NT2/D1 (cell line): ENCODE data around the gene PTP4A1.
A peak's percentile ranks its signal among the peaks of the same experiment; 100 is the strongest.
"Not testable (repeated sequence)": the region's sequence is repeated elsewhere in the genome, so short reads cannot be mapped to it uniquely, and the experiment has no call there.

Experiments
- DNase-seq: peaks from one replicate; pipeline ENCODE4 v3.0.0-alpha.2; 2011; ENCODE audit warnings: low read depth, low spot score
- H3K27me3 ChIP-seq: 2 replicates; pipeline ENCODE4 v1.6.0; 2011; ENCODE audit warnings: mild to moderate bottlenecking; ENCODE audit not compliant: insufficient read length, insufficient read depth
- H3K36me3 ChIP-seq: 2 replicates; pipeline ENCODE4 v1.6.1; 2011; ENCODE audit warnings: mild to moderate bottlenecking, low read length, mixed read lengths; ENCODE audit not compliant: insufficient read depth, insufficient read length
- H3K4me1 ChIP-seq: 2 replicates; pipeline ENCODE4 v1.5.1; 2011; ENCODE audit not compliant: insufficient read depth, insufficient read length
- H3K4me3 ChIP-seq: 2 replicates; pipeline ENCODE4 v1.5.1; 2011; ENCODE audit warnings: low read depth; ENCODE audit not compliant: insufficient read length
- H3K9ac ChIP-seq: 2 replicates; pipeline ENCODE4 v1.6.0; 2011; ENCODE audit warnings: low read depth; ENCODE audit not compliant: insufficient read length
- H3K9me3 ChIP-seq: 2 replicates; pipeline ENCODE4 v1.5.1; 2011; ENCODE audit warnings: mild to moderate bottlenecking, low read length; ENCODE audit not compliant: insufficient read depth
- SUZ12 ChIP-seq: IDR thresholded peaks from 2 replicates; pipeline ENCODE4 v1.6.1; 2011; ENCODE audit not compliant: insufficient read length, insufficient read depth; ENCODE audit errors: extremely low read depth
- YY1 ChIP-seq: IDR thresholded peaks from 2 replicates; pipeline ENCODE4 v1.6.1; 2011; ENCODE audit not compliant: insufficient read length, insufficient read depth
- ZNF274 ChIP-seq: IDR thresholded peaks from 2 replicates; pipeline ENCODE4 v1.6.1; 2011; ENCODE audit warnings: mild to moderate bottlenecking, low read depth, low read length

Gene PTP4A1

GRCh38 chr6:63572044-63572746, at the start of gene PTP4A1, which contains the start of gene LOC128125822:
Gene PTP4A1 (plus strand): TSS chr6:63572480. CDS start chr6:63576881, 4,401 bp downstream.
Gene LOC128125822 (plus strand): TSS chr6:63572480.
- no peaks in the 10 kb centered on the region for H3K27me3 ChIP-seq
- peak within 1 kb of the TSS; percentile 84 for H3K4me3 ChIP-seq
- peaks cover 12% of the 10 kb centered on the region; the same call in 1 of the 2 replicates for H3K9me3 ChIP-seq
- DNase-seq, result peak; percentile 93
- H3K4me1 ChIP-seq, result no peaks in the 10 kb centered on the region
- no peak for TF ChIP-seq YY1
- TF ChIP-seq ZNF274, result no peak
- no peak for TF ChIP-seq SUZ12
- peaks cover 16% of the 10 kb centered on the region for H3K36me3 ChIP-seq
- H3K9ac ChIP-seq, result peak within 1 kb of the TSS; percentile 92

DNA sequence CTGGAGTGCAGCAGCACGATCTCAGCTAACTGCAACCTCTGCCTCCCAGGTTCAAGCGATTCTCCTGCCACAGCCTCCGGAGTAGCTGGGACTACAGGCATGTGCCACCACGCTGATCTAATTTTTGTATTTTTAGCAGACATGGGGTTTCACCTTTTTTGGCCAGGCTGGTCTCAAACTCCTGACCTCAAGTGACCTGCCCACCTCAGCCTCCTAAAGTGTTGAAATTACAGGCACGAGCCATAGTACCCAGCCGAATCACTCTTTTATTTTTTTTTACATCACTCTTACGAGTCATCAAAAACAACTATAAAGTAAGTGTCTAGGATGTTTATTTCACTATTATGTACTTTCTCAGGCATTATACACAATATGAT, 49.4 kb upstream of the PTP4A1 start:
- DNase-seq, H3K9me3 ChIP-seq, H3K27me3 ChIP-seq, H3K4me1 ChIP-seq, H3K36me3 ChIP-seq, H3K9ac ChIP-seq, H3K4me3 ChIP-seq: not testable (repeated sequence)

GRCh38 chr6:63523630-63524029, 48.6 kb upstream of the PTP4A1 start:
- Histone ChIP-seq H3K9me3 (no peaks in the 10 kb centered on the region), H3K9ac (no peak overlapping the region), H3K4me1 (no peaks in the 10 kb centered on the region), H3K27me3 (peaks cover 3% of the 10 kb centered on the region), H3K36me3 (no peaks in the 10 kb centered on the region), H3K4me3 (no peak overlapping the region)
- DNase-seq, result no peak
- TF ChIP-seq ZNF274, result no peak
- TF ChIP-seq SUZ12, result no peak
- TF ChIP-seq YY1, result no peak

GRCh38 chr6:63525186-63525878, 46.9 kb upstream of the PTP4A1 start:
- Histone ChIP-seq H3K9ac (no peak overlapping the region), H3K27me3 (peaks cover 15% of the 10 kb centered on the region), H3K4me3 (no peak overlapping the region), H3K4me1 (no peaks in the 10 kb centered on the region), H3K36me3 (no peaks in the 10 kb centered on the region), H3K9me3 (no peaks in the 10 kb centered on the region)
- DNase-seq, result no peak
- TF ChIP-seq SUZ12 (no peak), YY1 (no peak), ZNF274 (no peak)

DNA sequence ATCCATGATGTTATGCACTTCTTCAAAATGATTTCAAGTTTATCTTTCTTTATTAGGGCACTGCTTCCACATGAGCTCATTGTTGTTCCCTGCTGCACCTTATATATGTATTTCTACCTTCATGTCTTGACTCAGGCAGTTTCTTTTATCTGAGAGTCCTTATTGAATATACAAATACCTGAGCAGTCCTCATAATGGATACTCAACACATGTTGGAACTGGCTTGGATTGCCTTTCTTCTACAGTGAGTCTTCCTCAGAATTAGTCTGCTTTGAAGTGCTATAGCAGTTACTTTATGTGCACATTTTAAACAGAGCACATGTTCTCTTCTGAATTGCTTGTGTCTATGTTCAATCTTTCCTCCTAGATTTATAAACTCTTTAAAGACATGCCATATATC, 45.3 kb upstream of the PTP4A1 start:
- TF ChIP-seq ZNF274 (no peak), YY1 (no peak), SUZ12 (no peak)
- no peak overlapping the region for H3K4me3 ChIP-seq
- H3K4me1 ChIP-seq, result no peaks in the 10 kb centered on the region
- no peaks in the 10 kb centered on the region for H3K9me3 ChIP-seq
- peaks cover 24% of the 10 kb centered on the region for H3K27me3 ChIP-seq
- H3K36me3 ChIP-seq, result no peaks in the 10 kb centered on the region
- no peak for DNase-seq
- no peak overlapping the region for H3K9ac ChIP-seq

DNA sequence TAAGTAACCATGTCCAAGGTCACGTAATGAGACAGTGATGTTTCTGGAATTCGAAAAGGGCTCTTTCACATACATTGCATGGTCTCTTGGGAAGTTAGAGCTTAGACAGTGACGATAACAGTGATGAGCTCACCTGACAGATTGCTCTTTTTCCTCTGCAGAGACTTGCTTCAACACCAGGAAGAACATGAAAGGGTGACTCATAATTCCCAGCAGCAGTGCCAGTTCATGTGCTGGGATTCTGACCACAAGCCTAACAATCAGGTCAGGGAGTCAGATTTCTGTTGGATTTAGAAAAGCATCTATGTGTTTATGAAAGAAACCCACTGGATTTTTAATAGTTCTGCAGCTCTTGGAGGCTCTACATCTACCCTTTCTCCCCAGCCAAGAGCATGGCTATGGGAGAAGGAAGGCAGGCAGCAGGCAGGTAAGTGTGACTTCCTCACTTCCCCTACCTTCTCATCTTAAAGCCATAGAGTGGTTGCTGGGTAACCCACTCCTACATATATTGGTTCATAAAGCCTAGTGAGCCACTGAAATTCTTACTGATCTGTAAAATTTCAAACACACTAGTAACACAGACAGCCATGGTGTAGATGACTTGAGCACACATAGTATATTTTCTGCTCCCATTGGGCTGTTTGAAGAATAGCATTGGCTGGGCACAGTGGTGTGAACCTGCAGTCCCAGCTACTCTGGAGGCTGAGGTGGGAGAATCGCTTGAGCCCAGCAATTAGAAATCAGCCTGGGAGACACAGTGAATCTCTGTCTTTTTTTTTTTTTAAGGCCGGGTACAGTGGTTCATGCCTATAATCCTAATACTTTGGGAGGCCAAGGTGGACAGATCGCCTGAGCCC, 44.4 kb upstream of the PTP4A1 start:
- H3K36me3 ChIP-seq, result no peaks in the 10 kb centered on the region
- H3K9me3 ChIP-seq, result no peaks in the 10 kb centered on the region
- H3K9ac ChIP-seq, result no peak overlapping the region
- TF ChIP-seq ZNF274, result no peak
- TF ChIP-seq SUZ12, result no peak
- no peak for TF ChIP-seq YY1
- H3K4me1 ChIP-seq, result no peaks in the 10 kb centered on the region
- peaks cover 34% of the 10 kb centered on the region for H3K27me3 ChIP-seq
- no peak for DNase-seq
- no peak overlapping the region for H3K4me3 ChIP-seq

DNA sequence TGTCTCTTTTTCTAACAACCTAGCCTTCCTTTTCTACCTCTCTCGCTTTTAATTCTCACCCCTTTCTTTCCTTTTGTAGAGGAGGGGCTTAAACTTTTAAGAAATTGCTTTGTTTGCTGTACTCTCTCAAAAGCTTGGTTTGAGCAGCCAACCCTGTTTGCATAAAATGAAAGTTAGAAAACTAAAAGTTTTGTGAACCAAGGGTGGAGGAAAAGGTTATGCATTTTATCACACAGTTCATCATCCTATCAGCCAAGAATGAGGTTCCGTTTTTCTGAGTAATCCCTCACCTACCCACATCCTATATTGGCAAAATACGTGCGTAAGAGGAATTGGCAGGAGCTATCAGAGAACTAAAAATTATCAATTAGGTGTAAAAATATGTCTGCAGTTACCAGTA, 42.8 kb upstream of the PTP4A1 start:
- Histone ChIP-seq H3K9ac (no peak overlapping the region), H3K9me3 (no peaks in the 10 kb centered on the region), H3K36me3 (no peaks in the 10 kb centered on the region), H3K4me1 (no peaks in the 10 kb centered on the region), H3K27me3 (peaks cover 49% of the 10 kb centered on the region), H3K4me3 (no peak overlapping the region)
- TF ChIP-seq YY1 (no peak), ZNF274 (no peak), SUZ12 (no peak)
- DNase-seq, result no peak
